Neural cell (in vitro differentiated cells): ENCODE data around the gene RIC1. TPM values are rescaled to one million over a fixed set of nuclear protein-coding genes. Genes with fewer than 3 reads are reported as not detected.

Experiments used
- H2AFZ ChIP-seq: fragments of 200-600, 300-800 bp; sonication (generic), shearing (Covaris generic); 2 replicates; pipeline ENCODE4 v1.6.0; 2014; ENCODE audit warnings: low read depth, mild to moderate bottlenecking, antibody characterized with exemption, low read length, moderate library complexity
- H3F3A ChIP-seq: fragments of 200-600 bp; shearing (Covaris generic); 2 replicates; pipeline ENCODE4 v1.6.1; 2016; ENCODE audit warnings: mild to moderate bottlenecking, moderate library complexity, mixed read lengths, antibody characterized with exemption, low read length; ENCODE audit not compliant: insufficient read depth, poor library complexity, severe bottlenecking
- H3K27ac ChIP-seq: fragments of 200-600, 300-800 bp; sonication (generic), shearing (Covaris generic); 2 replicates; pipeline ENCODE4 v1.5.1; 2014; ENCODE audit warnings: mild to moderate bottlenecking, low read length, moderate library complexity
- H3K27me3 ChIP-seq: fragments of 300-800, 200-600 bp; sonication (generic), shearing (Covaris generic); 2 replicates; pipeline ENCODE4 v1.6.0; 2014; ENCODE audit warnings: mild to moderate bottlenecking, low read depth, low read length, moderate library complexity; ENCODE audit not compliant: insufficient read depth
- H3K36me3 ChIP-seq: fragments of 300-800, 200-600 bp; sonication (generic), shearing (Covaris generic); 2 replicates; pipeline ENCODE4 v1.5.1; 2014; ENCODE audit warnings: mild to moderate bottlenecking, antibody characterized with exemption, low read length, moderate library complexity; ENCODE audit not compliant: insufficient read depth
- H3K4me2 ChIP-seq: fragments of 300-800, 200-600 bp; sonication (generic), shearing (Covaris generic); 2 replicates; pipeline ENCODE4 v1.6.0; 2014; ENCODE audit warnings: mild to moderate bottlenecking, low read length
- H3K4me3 ChIP-seq: fragments of 300-800, 200-600 bp; sonication (generic), shearing (Covaris generic); 2 replicates; pipeline ENCODE4 v1.5.1; 2014; ENCODE audit warnings: mild to moderate bottlenecking, low read length, moderate library complexity
- H3K79me2 ChIP-seq: fragments of 200-600 bp; shearing (Covaris generic); replicated peaks from 2 replicates; pipeline ENCODE4 v1.6.0; 2014; ENCODE audit warnings: mild to moderate bottlenecking, low read length, moderate library complexity; ENCODE audit not compliant: insufficient read depth
- H3K9ac ChIP-seq: fragments of 300-800, 200-600 bp; sonication (generic), shearing (Covaris generic); 2 replicates; pipeline ENCODE4 v1.6.1; 2016; ENCODE audit warnings: mild to moderate bottlenecking, low read length, mixed read lengths
- H3K9me2 ChIP-seq: fragments of 200-600 bp; shearing (Covaris generic); 2 replicates; pipeline ENCODE4 v1.6.1; 2016; ENCODE audit warnings: mild to moderate bottlenecking, low read length, mixed read lengths; ENCODE audit not compliant: insufficient read depth
- H3K9me3 ChIP-seq: fragments of 200-600, 300-800 bp; sonication (generic), shearing (Covaris generic); 2 replicates; pipeline ENCODE4 v1.6.1; 2016; ENCODE audit warnings: mild to moderate bottlenecking, mixed run types, low read length, moderate library complexity, mixed read lengths
- H4K20me1 ChIP-seq: fragments of 200-600 bp; shearing (Covaris generic); 2 replicates; pipeline ENCODE4 v1.6.1; 2016; ENCODE audit warnings: mild to moderate bottlenecking, mixed run types; ENCODE audit not compliant: insufficient read depth
- CTCF ChIP-seq: fragments of 450-650 bp; IDR thresholded peaks from 2 replicates; pipeline ENCODE4 v1.5.1; 2014; ENCODE audit warnings: antibody characterized with exemption, mild to moderate bottlenecking, moderate library complexity; ENCODE audit not compliant: poor library complexity, severe bottlenecking
- EP300 ChIP-seq: fragments of 450-650 bp; conservative IDR thresholded peaks from 2 replicates; pipeline ENCODE4 v1.6.1; 2014; ENCODE audit warnings: antibody characterized with exemption, mild to moderate bottlenecking, moderate library complexity; ENCODE audit not compliant: poor library complexity, severe bottlenecking
- EZH2 ChIP-seq: fragments of 200-600, 300-800 bp; shearing (Covaris generic), sonication (generic); IDR thresholded peaks from 2 replicates; pipeline ENCODE4 v1.6.1; 2014; ENCODE audit warnings: antibody characterized with exemption, low read length, borderline replicate concordance, mild to moderate bottlenecking; ENCODE audit not compliant: insufficient read depth, poor library complexity, severe bottlenecking
- MXI1 ChIP-seq: fragments of 450-650 bp; conservative IDR thresholded peaks from 2 replicates; pipeline ENCODE4 v1.6.1; 2014; ENCODE audit warnings: antibody characterized with exemption, mild to moderate bottlenecking; ENCODE audit not compliant: poor library complexity, severe bottlenecking
- POLR2AphosphoS5 ChIP-seq: IDR thresholded peaks from 2 replicates; pipeline ENCODE4 v1.6.1; 2012
- RAD21 ChIP-seq: fragments of 450-650 bp; conservative IDR thresholded peaks from 2 replicates; pipeline ENCODE4 v1.6.1; 2014; ENCODE audit warnings: antibody characterized with exemption, mild to moderate bottlenecking, moderate library complexity
- REST ChIP-seq: IDR thresholded peaks from 2 replicates; pipeline ENCODE4 v1.6.1; 2012; ENCODE audit warnings: borderline replicate concordance
- SMC3 ChIP-seq: fragments of 450-650 bp; conservative IDR thresholded peaks from 2 replicates; pipeline ENCODE4 v1.6.1; 2014; ENCODE audit warnings: antibody characterized with exemption, mild to moderate bottlenecking, moderate library complexity; ENCODE audit not compliant: poor library complexity
- TAF1 ChIP-seq: IDR thresholded peaks from 2 replicates; pipeline ENCODE4 v1.6.1; 2012; ENCODE audit warnings: low read depth
- polyA plus RNA-seq: library from polyadenylated mRNA; depleted of rRNA; stranded (reverse); fragments of >200 nt; gene quantifications from 2 replicates; pipeline ENCODE4 v1.2.3, GENCODE V29; 2014

The RIC1 gene
- polyA plus RNA-seq, 1 donor from 2014 or later = 9.9 TPM

- H3K79me2 ChIP-seq = no peaks in the 10 kb centered on the region
- no peaks in the 10 kb centered on the region for H3K27me3 ChIP-seq
- no peaks in the 10 kb centered on the region for H3F3A ChIP-seq
- H3K36me3 ChIP-seq = no peaks in the 10 kb centered on the region
- no peak overlapping the region for H3K9ac ChIP-seq
- H3K4me2 ChIP-seq = no peak overlapping the region
- TF ChIP-seq REST (no peak), MXI1 (no peak), EP300 (no peak), TAF1 (no peak), SMC3 (no peak), EZH2 (no peak), POLR2AphosphoS5 (no peak)
- H3K27ac ChIP-seq = no peak overlapping the region
- no peak overlapping the region for H3K4me3 ChIP-seq
- H2AFZ ChIP-seq = no peak overlapping the region
- H3K9me2 ChIP-seq = no peaks in the 10 kb centered on the region
- no peaks in the 10 kb centered on the region for H3K9me3 ChIP-seq
- H4K20me1 ChIP-seq = no peaks in the 10 kb centered on the region
Observed at GRCh38 chr9:5784526-5785315, 155.8 kb downstream of the RIC1 start.

- Histone ChIP-seq H3K27ac (no peak overlapping the region), H3K79me2 (no peaks in the 10 kb centered on the region), H3K27me3 (no peaks in the 10 kb centered on the region), H4K20me1 (no peaks in the 10 kb centered on the region), H3K9ac (no peak overlapping the region), H3F3A (no peaks in the 10 kb centered on the region), H3K4me3 (no peak overlapping the region), H3K4me2 (no peak overlapping the region), H3K9me2 (no peaks in the 10 kb centered on the region), H3K36me3 (no peaks in the 10 kb centered on the region), H3K9me3 (no peaks in the 10 kb centered on the region), H2AFZ (no peak overlapping the region)
- TF ChIP-seq SMC3 = no peak
- TF ChIP-seq CTCF = no peak
- TF ChIP-seq REST = no peak
- no peak for TF ChIP-seq EP300
- no peak for TF ChIP-seq EZH2
- no peak for TF ChIP-seq TAF1
- TF ChIP-seq POLR2AphosphoS5 = no peak
- TF ChIP-seq MXI1 = no peak
- TF ChIP-seq RAD21 = no peak
Observed at GRCh38 chr9:5786370-5787127, 157.6 kb downstream of the RIC1 start.
